Measurements from ENCODE around the gene PRSS22.

PRSS22 gene

GRCh38 chr16:2895813-2896212 is 37.8 kb upstream of the PRSS22 start:
- no peaks in the 10 kb centered on the region for H3K36me3 ChIP-seq (ENCODE audit: insufficient read depth, low read length)
- no peaks in the 10 kb centered on the region for H3K9me3 ChIP-seq (ENCODE audit: control insufficient read depth, insufficient read depth, low read length)
- no peak overlapping the region for H3K9ac ChIP-seq (ENCODE audit: low read depth, low read length)
- peaks cover 3% of the 10 kb centered on the region for H3K4me1 ChIP-seq (ENCODE audit: insufficient read depth, low read length)

GRCh38 chr16:2894231-2894630 is 36.3 kb upstream of the PRSS22 start:
- H3K9me3 ChIP-seq (ENCODE audit: control insufficient read depth, insufficient read depth, low read length) = no peaks in the 10 kb centered on the region
- no peak overlapping the region for H3K9ac ChIP-seq (ENCODE audit: low read depth, low read length)
- no peaks in the 10 kb centered on the region for H3K36me3 ChIP-seq (ENCODE audit: insufficient read depth, low read length)
- peaks cover 6% of the 10 kb centered on the region for H3K4me1 ChIP-seq (ENCODE audit: insufficient read depth, low read length)

GRCh38 chr16:2884041-2884451 is 26.1 kb upstream of the PRSS22 start:
- Histone ChIP-seq H3K9me3 (ENCODE audit: control insufficient read depth, insufficient read depth, low read length) (peaks cover 7% of the 10 kb centered on the region; the same call in 1 of the 2 replicates), H3K9ac (ENCODE audit: low read depth, low read length) (peak overlapping the region; percentile 100; the same call in 1 of the 2 replicates), H3K36me3 (ENCODE audit: insufficient read depth, low read length) (no peaks in the 10 kb centered on the region), H3K4me1 (ENCODE audit: insufficient read depth, low read length) (no peaks in the 10 kb centered on the region)

- Histone ChIP-seq H3K36me3 (ENCODE audit: insufficient read depth, low read length) (no peaks in the 10 kb centered on the region), H3K9me3 (ENCODE audit: control insufficient read depth, insufficient read depth, low read length) (peaks cover 7% of the 10 kb centered on the region; the same call in 1 of the 2 replicates), H3K9ac (ENCODE audit: low read depth, low read length) (peak overlapping the region; percentile 100), H3K4me1 (ENCODE audit: insufficient read depth, low read length) (no peaks in the 10 kb centered on the region)
Measured at GRCh38 chr16:2883458-2883908, 25.5 kb upstream of the PRSS22 start.

GRCh38 chr16:2882650-2883457 is 24.9 kb upstream of the PRSS22 start, which contains the start of gene FLYWCH2:
FLYWCH2 (plus strand) TSS chr16:2883215; CDS start chr16:2896450, 13,235 bp downstream.
- Histone ChIP-seq H3K9me3 (ENCODE audit: control insufficient read depth, insufficient read depth, low read length) (peaks cover 7% of the 10 kb centered on the region; the same call in 1 of the 2 replicates), H3K36me3 (ENCODE audit: insufficient read depth, low read length) (no peaks in the 10 kb centered on the region), H3K4me1 (ENCODE audit: insufficient read depth, low read length) (no peaks in the 10 kb centered on the region), H3K9ac (ENCODE audit: low read depth, low read length) (peak within 1 kb of the TSS; percentile 100)

- Histone ChIP-seq H3K9ac (ENCODE audit: low read depth, low read length) (peak overlapping the region; percentile 100), H3K4me1 (ENCODE audit: insufficient read depth, low read length) (no peaks in the 10 kb centered on the region), H3K9me3 (ENCODE audit: control insufficient read depth, insufficient read depth, low read length) (peaks cover 7% of the 10 kb centered on the region; the same call in 1 of the 2 replicates), H3K36me3 (ENCODE audit: insufficient read depth, low read length) (no peaks in the 10 kb centered on the region)
Measured at GRCh38 chr16:2881783-2882649, 24.0 kb upstream of the PRSS22 start.

GRCh38 chr16:2879854-2880508 is 22.0 kb upstream of the PRSS22 start:
- Histone ChIP-seq H3K9ac (ENCODE audit: low read depth, low read length) (no peak overlapping the region), H3K4me1 (ENCODE audit: insufficient read depth, low read length) (no peaks in the 10 kb centered on the region), H3K36me3 (ENCODE audit: insufficient read depth, low read length) (no peaks in the 10 kb centered on the region), H3K9me3 (ENCODE audit: control insufficient read depth, insufficient read depth, low read length) (peaks cover 7% of the 10 kb centered on the region; the same call in 1 of the 2 replicates)

- Histone ChIP-seq H3K36me3 (ENCODE audit: insufficient read depth, low read length) (no peaks in the 10 kb centered on the region), H3K9ac (ENCODE audit: low read depth, low read length) (peak overlapping the region; percentile 11; the same call in 1 of the 2 replicates), H3K9me3 (ENCODE audit: control insufficient read depth, insufficient read depth, low read length) (peaks cover 5% of the 10 kb centered on the region; the same call in 1 of the 2 replicates), H3K4me1 (ENCODE audit: insufficient read depth, low read length) (no peaks in the 10 kb centered on the region)
Measured at GRCh38 chr16:2874912-2875362, 17.0 kb upstream of the PRSS22 start.

GRCh38 chr16:2874032-2874911 is 16.3 kb upstream of the PRSS22 start:
- no peaks in the 10 kb centered on the region for H3K9me3 ChIP-seq (ENCODE audit: control insufficient read depth, insufficient read depth, low read length)
- H3K4me1 ChIP-seq (ENCODE audit: insufficient read depth, low read length) = no peaks in the 10 kb centered on the region
- no peaks in the 10 kb centered on the region for H3K36me3 ChIP-seq (ENCODE audit: insufficient read depth, low read length)
- peak overlapping the region; percentile 11; the same call in 1 of the 2 replicates for H3K9ac ChIP-seq (ENCODE audit: low read depth, low read length)

GRCh38 chr16:2871926-2872325 is 14.0 kb upstream of the PRSS22 start:
- H3K36me3 ChIP-seq (ENCODE audit: insufficient read depth, low read length) = no peaks in the 10 kb centered on the region
- H3K9ac ChIP-seq (ENCODE audit: low read depth, low read length) = no peak overlapping the region
- H3K9me3 ChIP-seq (ENCODE audit: control insufficient read depth, insufficient read depth, low read length) = no peaks in the 10 kb centered on the region
- H3K4me1 ChIP-seq (ENCODE audit: insufficient read depth, low read length) = no peaks in the 10 kb centered on the region

GRCh38 chr16:2867987-2868789 is 10.2 kb upstream of the PRSS22 start:
- H3K36me3 ChIP-seq (ENCODE audit: insufficient read depth, low read length) = no peaks in the 10 kb centered on the region
- no peaks in the 10 kb centered on the region for H3K4me1 ChIP-seq (ENCODE audit: insufficient read depth, low read length)
- no peaks in the 10 kb centered on the region for H3K9me3 ChIP-seq (ENCODE audit: control insufficient read depth, insufficient read depth, low read length)
- peak overlapping the region; percentile 75 for H3K9ac ChIP-seq (ENCODE audit: low read depth, low read length)

GRCh38 chr16:2867661-2867986 is 9.7 kb upstream of the PRSS22 start:
- no peaks in the 10 kb centered on the region for H3K9me3 ChIP-seq (ENCODE audit: control insufficient read depth, insufficient read depth, low read length)
- peak overlapping the region; percentile 75 for H3K9ac ChIP-seq (ENCODE audit: low read depth, low read length)
- H3K4me1 ChIP-seq (ENCODE audit: insufficient read depth, low read length) = no peaks in the 10 kb centered on the region
- H3K36me3 ChIP-seq (ENCODE audit: insufficient read depth, low read length) = no peaks in the 10 kb centered on the region

- Histone ChIP-seq H3K9ac (ENCODE audit: low read depth, low read length) (no peak overlapping the region), H3K9me3 (ENCODE audit: control insufficient read depth, insufficient read depth, low read length) (no peaks in the 10 kb centered on the region), H3K4me1 (ENCODE audit: insufficient read depth, low read length) (no peaks in the 10 kb centered on the region), H3K36me3 (ENCODE audit: insufficient read depth, low read length) (no peaks in the 10 kb centered on the region)
Measured at GRCh38 chr16:2866431-2866830, 8.5 kb upstream of the PRSS22 start.

Measured in ES-I3 (cell line).